Measurements from ENCODE around the gene RAD51B.

DNA sequence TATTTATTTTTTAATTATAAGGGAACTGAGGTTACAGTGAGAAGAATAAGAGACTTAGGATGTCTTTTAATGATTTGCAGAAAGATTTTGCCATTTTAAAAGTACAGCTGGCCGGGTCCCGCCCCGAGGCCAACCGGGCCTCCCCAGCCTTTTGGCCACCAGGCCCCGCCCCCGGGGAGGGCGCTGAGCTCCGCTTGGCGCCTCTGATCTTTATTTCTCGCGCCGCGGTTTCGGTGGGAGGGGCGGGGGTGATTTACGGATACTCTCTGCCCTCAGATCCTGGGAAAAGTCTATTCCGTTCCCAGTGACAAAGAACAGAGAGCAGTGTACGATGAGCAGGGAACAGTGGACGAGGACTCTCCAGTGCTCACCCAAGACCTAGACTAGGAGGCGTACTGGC, 20.8 kb upstream of the RAD51B start:
- TF ChIP-seq EZH2 (IDR thresholded peaks at IDR 0.05) (no peak), POLR2AphosphoS5 (IDR thresholded peaks at IDR 0.05; ENCODE audit: borderline replicate concordance, low read depth, low read length) (no peak)
